ENCODE data around the gene BTG2. TPM values are rescaled to one million over a fixed set of nuclear protein-coding genes. Genes with fewer than 3 reads are reported as not detected.

BTG2 gene
- total RNA-seq, 1 experiment from 2014 or later, result 19.4 TPM

GRCh38 chr1:203307641-203308126 lies 2.4 kb downstream of the BTG2 start:
- ATAC-seq (peak; percentile 55), DNase-seq (ENCODE audit: low spot score) (no peak)
- CTCF ChIA-PET, result interaction anchor here (0.6 to 6.5 kb wide), 25 partner anchors 9 to 268 kb away, joined by 3 to 66 read pairs (median 6); partner anchors contain the start of gene ADORA1
- Mint-ChIP-seq H3K27ac (no peak overlapping the region), H3K27me3 (ENCODE audit: low read depth) (peaks cover 98% of the 10 kb centered on the region), H3K4me3 (peak overlapping the region; percentile 79), H3K9me3 (no peaks in the 10 kb centered on the region), H3K4me1 (peaks cover 59% of the 10 kb centered on the region), H3K36me3 (peaks cover 7% of the 10 kb centered on the region)
- POLR2A ChIA-PET, result interaction anchor here (0.8 to 5.0 kb wide), 6 partner anchors 12 to 40 kb away, joined by 3 to 37 read pairs (median 8); no protein-coding TSS in a partner anchor
- TF ChIP-seq ZMAT4 (CRISPR knock-in tag; IDR thresholded peaks at IDR 0.05), result no peak
- 0 out of 2 replicates have a peak, but pooled peaks have one; percentile 23 for TF ChIP-seq FOXK1 (CRISPR knock-in tag; IDR thresholded peaks at IDR 0.05)
- no peak for TF ChIP-seq ZNF425 (CRISPR knock-in tag; conservative IDR thresholded peaks at IDR 0.05)
- TF ChIP-seq HMGA2 (CRISPR knock-in tag; IDR thresholded peaks at IDR 0.05), result no peak
- TF ChIP-seq FOXJ3 (CRISPR knock-in tag; IDR thresholded peaks at IDR 0.05; ENCODE audit: borderline replicate concordance), result no peak
- TF ChIP-seq CREM (CRISPR knock-in tag; IDR thresholded peaks at IDR 0.05), result 0 out of 2 replicates have a peak, but pooled peaks have one; percentile 47
- TF ChIP-seq SP1 (CRISPR knock-in tag; conservative IDR thresholded peaks at IDR 0.05), result no peak

GRCh38 chr1:203308328-203308922 lies 3.1 kb downstream of the BTG2 start:
- Mint-ChIP-seq H3K4me1 (peaks cover 58% of the 10 kb centered on the region), H3K9me3 (no peaks in the 10 kb centered on the region), H3K27ac (no peak overlapping the region), H3K4me3 (peak overlapping the region; percentile 79), H3K27me3 (ENCODE audit: low read depth) (peaks cover 97% of the 10 kb centered on the region), H3K36me3 (peaks cover 7% of the 10 kb centered on the region)
- ATAC-seq (no peak), DNase-seq (ENCODE audit: low spot score) (no peak)
- ChIA-PET CTCF (interaction anchor here (0.5 to 6.5 kb wide), 18 partner anchors 12 to 538 kb away, joined by 3 to 66 read pairs (median 8); partner anchors contain the start of gene ADORA1), POLR2A (interaction anchor here (1.6 to 5.0 kb wide), 4 partner anchors 13 to 41 kb away, joined by 4 to 37 read pairs (median 12); no protein-coding TSS in a partner anchor)
- TF ChIP-seq NFE2L1 (CRISPR knock-in tag; IDR thresholded peaks at IDR 0.05) (no peak), FOXP4 (CRISPR knock-in tag; IDR thresholded peaks at IDR 0.05) (no peak), CREB1 (CRISPR knock-in tag; IDR thresholded peaks at IDR 0.05) (0 out of 2 replicates have a peak, but pooled peaks have one; percentile 34)

- ATAC-seq, result no peak
- CTCF ChIA-PET, result interaction anchor here (0.5 to 6.5 kb wide), 12 partner anchors 12 to 537 kb away, joined by 3 to 66 read pairs (median 14); partner anchors contain the start of gene ADORA1
- H3K27me3 Mint-ChIP-seq (ENCODE audit: low read depth), result peaks cover 97% of the 10 kb centered on the region
- no peak overlapping the region for H3K27ac Mint-ChIP-seq
- H3K36me3 Mint-ChIP-seq, result peaks cover 7% of the 10 kb centered on the region
- H3K4me3 Mint-ChIP-seq, result no peak overlapping the region
- DNase-seq (ENCODE audit: low spot score), result no peak
- POLR2A ChIA-PET, result interaction anchor here (1.6 to 5.0 kb wide), 2 partner anchors 14 to 18 kb away, joined by 4 to 37 read pairs; no protein-coding TSS in a partner anchor
- H3K9me3 Mint-ChIP-seq, result no peaks in the 10 kb centered on the region
- H3K4me1 Mint-ChIP-seq, result peaks cover 53% of the 10 kb centered on the region
- TF ChIP-seq ZNF317 (CRISPR knock-in tag; IDR thresholded peaks at IDR 0.05; ENCODE audit: borderline replicate concordance, low read depth), result no peak
- no peak for TF ChIP-seq TP53 (CRISPR knock-in tag; IDR thresholded peaks at IDR 0.05)
- no peak for TF ChIP-seq ATF3 (CRISPR knock-in tag; conservative IDR thresholded peaks at IDR 0.05)
- TF ChIP-seq MYBL2 (CRISPR knock-in tag; IDR thresholded peaks at IDR 0.05), result no peak
- no peak for TF ChIP-seq ZMAT4 (CRISPR knock-in tag; IDR thresholded peaks at IDR 0.05)
- TF ChIP-seq SP1 (CRISPR knock-in tag; conservative IDR thresholded peaks at IDR 0.05), result no peak
- no peak for TF ChIP-seq USF1 (CRISPR knock-in tag; IDR thresholded peaks at IDR 0.05)
- no peak for TF ChIP-seq CTCF (IDR thresholded peaks at IDR 0.05)
- TF ChIP-seq ATF2 (CRISPR knock-in tag; IDR thresholded peaks at IDR 0.05; ENCODE audit: borderline replicate concordance, low read depth), result no peak
- no peak for TF ChIP-seq FOXJ3 (CRISPR knock-in tag; IDR thresholded peaks at IDR 0.05; ENCODE audit: borderline replicate concordance)
- no peak for TF ChIP-seq JUN (CRISPR knock-in tag; IDR thresholded peaks at IDR 0.05)
- no peak for TF ChIP-seq KAT7 (CRISPR knock-in tag; IDR thresholded peaks at IDR 0.05; ENCODE audit: borderline replicate concordance)
- no peak for TF ChIP-seq MAX (CRISPR knock-in tag; IDR thresholded peaks at IDR 0.05)
Measured at GRCh38 chr1:203308923-203309331, 3.6 kb downstream of the BTG2 start.

Data from WTC11 (cell line).